OCI-LY7 (cell line): ENCODE measurements around the gene FBXO44. TPM values are rescaled to one million over a fixed set of nuclear protein-coding genes. Genes with fewer than 3 reads are reported as not detected.
A peak's percentile ranks its signal among the peaks of the same experiment; 100 is the strongest.
"Not testable (repeated sequence)": the region's sequence is repeated elsewhere in the genome, so short reads cannot be mapped to it uniquely, and the experiment has no call there.

Experiments used
- Bru-seq: library from RNA; stranded (reverse); fragments of 400-500 nt; gene quantifications from one replicate; lab custom pipeline; 2021; lab: Mats Ljungman, UMichigan
- BruChase-seq, 2 experiments: library from RNA; stranded (reverse); fragments of 400-500 nt; gene quantifications; one replicate each; lab custom pipeline; 2021; lab: Mats Ljungman, UMichigan
- BruUV-seq: library from RNA; stranded (reverse); fragments of 400-500 nt; replicated peaks from 2 replicates; lab custom pipeline; 2021; lab: Mats Ljungman, UMichigan
- CTCF ChIA-PET: fragments of 300-600 bp; sonication (Branson Sonifier 250); formaldehyde crosslinking; loops from one replicate; lab custom pipeline; 2022; ENCODE audit warnings: antibody characterized with exemption; ENCODE audit not compliant: unreplicated experiment; lab: Charles Lee
- POLR2A ChIA-PET: fragments of 300-600 bp; sonication (Branson Sonifier 250); formaldehyde crosslinking; loops from one replicate; lab custom pipeline; 2022; ENCODE audit warnings: antibody characterized with exemption; lab: Charles Lee
- DNase-seq: peaks from one replicate; pipeline ENCODE4 v3.0.0-alpha.2; 2015; ENCODE audit warnings: low spot score
- H2AFZ ChIP-seq: fragments of 200-600 bp; sonication (generic), shearing (Covaris generic); 2 replicates; pipeline ENCODE4 v1.6.1; 2014; ENCODE audit warnings: mild to moderate bottlenecking, antibody characterized with exemption, low read length, moderate library complexity
- H3K27ac ChIP-seq: fragments of 200-600 bp; sonication (generic); 2 replicates; pipeline ENCODE4 v1.5.1; 2014; ENCODE audit warnings: mixed run types, low read depth, mild to moderate bottlenecking, moderate library complexity, low read length, inconsistent platforms; ENCODE audit not compliant: poor library complexity, severe bottlenecking
- H3K36me3 ChIP-seq: fragments of 200-600 bp; sonication (generic); 2 replicates; pipeline ENCODE4 v1.6.1; 2014; ENCODE audit warnings: mild to moderate bottlenecking, antibody characterized with exemption, low read length, moderate library complexity, mixed read lengths; ENCODE audit not compliant: insufficient read depth
- H3K4me1 ChIP-seq: fragments of 200-600 bp; sonication (generic); 2 replicates; pipeline ENCODE4 v1.5.1; 2014; ENCODE audit warnings: mild to moderate bottlenecking, low read length; ENCODE audit not compliant: insufficient read depth, poor library complexity, severe bottlenecking
- H3K4me2 ChIP-seq: fragments of 200-600 bp; sonication (generic); 2 replicates; pipeline ENCODE4 v1.6.1; 2014; ENCODE audit warnings: mild to moderate bottlenecking, low read length
- H3K4me3 ChIP-seq: fragments of 200-600 bp; sonication (generic); 2 replicates; pipeline ENCODE4 v1.5.1; 2014; ENCODE audit warnings: mild to moderate bottlenecking, low read depth, low read length; ENCODE audit not compliant: poor library complexity, severe bottlenecking
- H3K79me2 ChIP-seq: fragments of 200-600 bp; sonication (generic); 2 replicates; pipeline ENCODE4 v1.6.1; 2016; ENCODE audit warnings: low read depth, mild to moderate bottlenecking, low read length, moderate library complexity, mixed read lengths; ENCODE audit not compliant: insufficient read depth
- H3K9me2 ChIP-seq: fragments of 200-600 bp; sonication (generic); 2 replicates; pipeline ENCODE4 v1.6.1; 2016; ENCODE audit warnings: mild to moderate bottlenecking, low read length, mixed read lengths; ENCODE audit not compliant: insufficient read depth
- H3K9me3 ChIP-seq: fragments of 200-600 bp; sonication (generic); 2 replicates; pipeline ENCODE4 v1.6.1; 2014; ENCODE audit warnings: mild to moderate bottlenecking, mixed run types, low read length, mixed read lengths
- H4K20me1 ChIP-seq: fragments of 200-600 bp; sonication (generic); 2 replicates; pipeline ENCODE4 v1.6.1; 2014; ENCODE audit warnings: mild to moderate bottlenecking, antibody characterized with exemption, low read length, moderate library complexity, mixed read lengths; ENCODE audit not compliant: insufficient read depth
- EZH2phosphoT487 ChIP-seq: fragments of 200-600 bp; sonication (generic); IDR thresholded peaks from 2 replicates; pipeline ENCODE4 v1.6.1; 2018; ENCODE audit warnings: low read depth, borderline replicate concordance, mild to moderate bottlenecking, mixed run types, antibody characterized with exemption, low read length, moderate library complexity, mixed read lengths
- intact Hi-C: fragments of 100-400 bp; cut with micrococcal nuclease; formaldehyde crosslinking; loops from one replicate; pipeline ENCODE4 v1.10.0; 2022; ENCODE audit not compliant: unreplicated experiment
- long read RNA-seq: library from polyadenylated mRNA; stranded (forward); transcript quantifications from one replicate; pipeline ENCODE4 v2.0.0, GENCODE V29; 2022
- total RNA-seq, 2 experiments: library from RNA; depleted of rRNA in 1 of 2; stranded (reverse); fragments of >200 nt in 1 of 2; shearing (Covaris generic) in 1 of 2; gene quantifications; 2 replicates each; pipeline ENCODE4 v1.2.3, GENCODE V29; 2014 to 2022
- TF ChIP-seq, protein P1 (sequence below): fragments of 200-600 bp; sonication (generic); conservative IDR thresholded peaks from 2 replicates; pipeline ENCODE4 v1.5.1; 2014; ENCODE audit warnings: mild to moderate bottlenecking, antibody characterized with exemption, low read length, moderate library complexity, mixed read lengths

The FBXO44 gene
- total RNA-seq (2014; rRNA removed; shearing (Covaris generic)) (11.4 and 16.2 TPM in 2 replicates), total RNA-seq (2022) (16.4 and 20.8 TPM in 2 replicates), Bru-seq, nascent RNA (percentile 44 among the genes with signal in this experiment), BruChase-seq, experiment 1, labeled RNA remaining after a 6-hour chase (percentile 46 among the genes with signal in this experiment), BruChase-seq, experiment 2, labeled RNA remaining after a 2-hour chase (percentile 47 among the genes with signal in this experiment)
- long read RNA-seq, partial matches to known transcripts, result 2 of 18 reads
- long read RNA-seq, other reads (novel, unspliced or antisense), result 11 of 18 reads

DNA sequence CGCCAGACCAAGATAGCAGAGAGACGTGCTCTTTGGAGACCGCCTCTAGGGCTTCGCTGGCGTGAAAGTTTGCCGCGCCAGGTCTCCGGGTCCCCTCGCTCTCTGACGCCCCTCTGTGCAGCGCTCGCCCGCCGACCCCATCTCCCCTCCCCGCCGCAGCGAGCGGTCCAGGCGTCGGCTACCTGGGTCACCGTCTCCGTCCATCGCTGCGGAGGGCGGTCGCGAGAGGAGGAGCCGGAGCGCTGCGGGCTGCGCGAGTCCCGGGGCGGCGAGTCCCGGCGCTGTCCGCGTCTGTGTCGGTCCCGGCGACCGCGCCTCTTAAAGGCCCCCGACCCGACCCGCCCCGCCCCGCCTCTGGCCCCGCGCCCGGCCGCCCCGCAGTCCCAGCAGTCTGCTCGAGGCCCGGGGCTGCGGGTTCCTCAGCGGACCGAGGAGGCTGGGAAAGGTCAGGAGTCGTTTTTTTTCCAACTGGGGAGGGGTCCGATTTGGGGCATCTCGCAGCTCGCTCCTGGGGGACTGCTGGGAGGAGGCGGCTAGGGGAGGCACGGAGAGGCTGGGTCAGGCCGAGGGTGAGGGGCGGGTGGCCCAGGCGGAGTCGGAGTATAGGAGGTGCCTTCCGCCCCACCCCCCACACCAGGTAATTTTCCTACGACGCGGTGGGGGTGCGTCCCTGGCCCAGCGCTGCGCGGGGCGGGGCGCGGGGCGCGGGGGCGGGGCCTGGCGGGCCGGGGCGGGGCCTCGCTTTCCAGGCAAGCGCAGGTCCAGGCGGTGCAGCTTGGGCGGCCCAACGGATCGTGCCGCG, at the start of gene FBXO44, which contains the start of gene FBXO2:
Gene FBXO44 (plus strand): TSS at position 741 of the 802 bp plus-strand sequence. CDS start 959 bp downstream, outside the sequence.
Gene FBXO2 (minus strand): TSS at position 293 of the 802 bp plus-strand sequence. CDS start 89 bp downstream, at position 204.
- H4K20me1 ChIP-seq, result no peaks in the 10 kb centered on the region
- DNase-seq, result peak; percentile 67
- intact Hi-C loops, result loop anchor here (10.0 kb wide), 1 partner anchor 310 kb away; no protein-coding TSS in a partner anchor
- H2AFZ ChIP-seq, result peak within 1 kb of the TSS; percentile 47; the same call in 1 of the 2 replicates
- POLR2A ChIA-PET, result interaction anchor here (0.6 to 2.2 kb wide), 2 partner anchors 28 to 126 kb away, joined by 6 to 16 read pairs; partner anchors contain the start of gene MAD2L2
- peak within 1 kb of the TSS; percentile 85 for H3K4me2 ChIP-seq
- BruUV-seq, result no TSS peak
- no peaks in the 10 kb centered on the region for H3K9me2 ChIP-seq
- H3K36me3 ChIP-seq, result peaks cover 7% of the 10 kb centered on the region; the same call in 1 of the 2 replicates
- H3K9me3 ChIP-seq, result no peaks in the 10 kb centered on the region
- H3K4me1 ChIP-seq, result peaks cover 25% of the 10 kb centered on the region
- peak within 1 kb of the TSS; percentile 72 for H3K4me3 ChIP-seq
- no peak for TF ChIP-seq EZH2phosphoT487
- TF ChIP-seq, protein P1, sequence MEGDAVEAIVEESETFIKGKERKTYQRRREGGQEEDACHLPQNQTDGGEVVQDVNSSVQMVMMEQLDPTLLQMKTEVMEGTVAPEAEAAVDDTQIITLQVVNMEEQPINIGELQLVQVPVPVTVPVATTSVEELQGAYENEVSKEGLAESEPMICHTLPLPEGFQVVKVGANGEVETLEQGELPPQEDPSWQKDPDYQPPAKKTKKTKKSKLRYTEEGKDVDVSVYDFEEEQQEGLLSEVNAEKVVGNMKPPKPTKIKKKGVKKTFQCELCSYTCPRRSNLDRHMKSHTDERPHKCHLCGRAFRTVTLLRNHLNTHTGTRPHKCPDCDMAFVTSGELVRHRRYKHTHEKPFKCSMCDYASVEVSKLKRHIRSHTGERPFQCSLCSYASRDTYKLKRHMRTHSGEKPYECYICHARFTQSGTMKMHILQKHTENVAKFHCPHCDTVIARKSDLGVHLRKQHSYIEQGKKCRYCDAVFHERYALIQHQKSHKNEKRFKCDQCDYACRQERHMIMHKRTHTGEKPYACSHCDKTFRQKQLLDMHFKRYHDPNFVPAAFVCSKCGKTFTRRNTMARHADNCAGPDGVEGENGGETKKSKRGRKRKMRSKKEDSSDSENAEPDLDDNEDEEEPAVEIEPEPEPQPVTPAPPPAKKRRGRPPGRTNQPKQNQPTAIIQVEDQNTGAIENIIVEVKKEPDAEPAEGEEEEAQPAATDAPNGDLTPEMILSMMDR, result no peak
- H3K79me2 ChIP-seq, result no peaks in the 10 kb centered on the region
- CTCF ChIA-PET, result interaction anchor here (0.6 to 1.1 kb wide), 2 partner anchors 65 to 555 kb away, joined by 3 to 5 read pairs; no protein-coding TSS in a partner anchor
- H3K27ac ChIP-seq, result no peak within 1 kb of the TSS

GRCh38 chr1:11606775-11607174, 47.9 kb upstream of the FBXO44 start:
- ChIA-PET CTCF (no interaction called here), POLR2A (no interaction called here)

GRCh38 chr1:11608596-11609130, 46.0 kb upstream of the FBXO44 start:
- BruUV-seq, POLR2A ChIA-PET, CTCF ChIA-PET: not testable (repeated sequence)

More at GRCh38 chr1:11606775-11607174, 47.9 kb upstream of the FBXO44 start:
- intact Hi-C loops, result no loop called here
- no peak overlapping the region for H3K27ac ChIP-seq
- no peaks in the 10 kb centered on the region for H3K79me2 ChIP-seq
- TF ChIP-seq, protein P1, result no peak
- TF ChIP-seq EZH2phosphoT487, result no peak
- H3K4me3 ChIP-seq, result no peak overlapping the region
- H4K20me1 ChIP-seq, result no peaks in the 10 kb centered on the region
- no peak overlapping the region for H2AFZ ChIP-seq
- DNase-seq, result no peak
- BruUV-seq, result no TSS peak
- no peaks in the 10 kb centered on the region for H3K4me1 ChIP-seq
- no peaks in the 10 kb centered on the region for H3K9me3 ChIP-seq
- H3K9me2 ChIP-seq, result no peaks in the 10 kb centered on the region
- H3K36me3 ChIP-seq, result no peaks in the 10 kb centered on the region
- no peak overlapping the region for H3K4me2 ChIP-seq

GRCh38 chr1:11609378-11609777, 45.3 kb upstream of the FBXO44 start:
- H3K9me2 ChIP-seq, CTCF ChIA-PET, intact Hi-C loops, H2AFZ ChIP-seq, BruUV-seq, H4K20me1 ChIP-seq, DNase-seq, H3K4me3 ChIP-seq, H3K9me3 ChIP-seq, H3K4me2 ChIP-seq, POLR2A ChIA-PET, H3K4me1 ChIP-seq, H3K36me3 ChIP-seq, H3K79me2 ChIP-seq, H3K27ac ChIP-seq: not testable (repeated sequence)

More at GRCh38 chr1:11608596-11609130, 46.0 kb upstream of the FBXO44 start:
- intact Hi-C loops, H2AFZ ChIP-seq, H3K79me2 ChIP-seq, H3K4me1 ChIP-seq, H3K4me2 ChIP-seq, H3K4me3 ChIP-seq, H3K36me3 ChIP-seq, H4K20me1 ChIP-seq, DNase-seq, H3K9me3 ChIP-seq, H3K27ac ChIP-seq, H3K9me2 ChIP-seq: not testable (repeated sequence)
